ENCODE results near the gene OLIG1.

Gene OLIG1

GRCh38 chr21:33075596-33076195, 5.8 kb downstream of the OLIG1 start:
- no peak for TF ChIP-seq CTCF (IDR thresholded peaks at IDR 0.05; ENCODE audit: borderline replicate concordance, insufficient read depth, low read depth, low read length)
- no peak overlapping the region for H3K4me3 ChIP-seq (ENCODE audit: low read depth, low read length)

GRCh38 chr21:33076600-33077329, 6.8 kb downstream of the OLIG1 start:
- no peak for TF ChIP-seq CTCF (IDR thresholded peaks at IDR 0.05; ENCODE audit: borderline replicate concordance, insufficient read depth, low read depth, low read length)

GRCh38 chr21:33078907-33079582, 9.1 kb downstream of the OLIG1 start:
- TF ChIP-seq CTCF (IDR thresholded peaks at IDR 0.05; ENCODE audit: borderline replicate concordance, insufficient read depth, low read depth, low read length) = no peak
- H3K4me3 ChIP-seq (ENCODE audit: low read depth, low read length) = no peak overlapping the region

More at GRCh38 chr21:33076600-33077329, 6.8 kb downstream of the OLIG1 start:
- no peak overlapping the region for H3K4me3 ChIP-seq (ENCODE audit: low read depth, low read length)

GRCh38 chr21:33080376-33080775, 10.4 kb downstream of the OLIG1 start:
- no peak overlapping the region for H3K4me3 ChIP-seq (ENCODE audit: low read depth, low read length)
- TF ChIP-seq CTCF (IDR thresholded peaks at IDR 0.05; ENCODE audit: borderline replicate concordance, insufficient read depth, low read depth, low read length) = no peak

GRCh38 chr21:33080776-33081175, 10.8 kb downstream of the OLIG1 start:
- TF ChIP-seq CTCF (IDR thresholded peaks at IDR 0.05; ENCODE audit: borderline replicate concordance, insufficient read depth, low read depth, low read length) = no peak
- H3K4me3 ChIP-seq (ENCODE audit: low read depth, low read length) = no peak overlapping the region

GRCh38 chr21:33088384-33088783, 18.4 kb downstream of the OLIG1 start:
- TF ChIP-seq CTCF (IDR thresholded peaks at IDR 0.05; ENCODE audit: borderline replicate concordance, insufficient read depth, low read depth, low read length) = no peak

More at GRCh38 chr21:33088384-33088783, 18.4 kb downstream of the OLIG1 start:
- no peak overlapping the region for H3K4me3 ChIP-seq (ENCODE audit: low read depth, low read length)

Data from GM12875 (cell line).